Stimulated activated CD8-positive, alpha-beta memory T cell treated with anti-CD3 and anti-CD28 coated beads, Interleukin-15, amount 100 ng/mL, for 1 hour (primary cell): ENCODE data around the gene SLC1A2.

Source experiments
- DNase-seq: peaks from one replicate; pipeline ENCODE4 v3.0.0-alpha.2; 2020; ENCODE audit warnings: low read depth

Gene SLC1A2

DNA sequence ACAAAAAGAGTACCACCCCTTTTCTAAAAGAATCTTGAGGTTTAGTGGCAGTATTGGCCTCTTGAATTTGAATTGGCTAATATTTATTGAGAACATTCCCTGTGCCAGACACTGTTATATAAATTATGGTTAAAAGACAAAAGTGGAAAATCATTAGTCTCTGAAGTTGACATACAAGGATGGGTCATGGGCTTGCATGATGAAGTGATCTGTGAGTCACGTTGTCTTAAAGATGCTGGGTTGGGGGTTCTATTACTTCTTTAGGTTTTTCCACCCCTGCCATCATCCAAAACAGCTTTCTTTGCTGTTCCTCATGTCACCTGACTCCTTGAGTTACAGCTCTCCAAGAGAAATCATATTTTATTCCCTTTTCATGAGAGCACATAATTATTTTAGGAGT lies 195.4 kb downstream of the SLC1A2 start:
- DNase-seq: no peak

DNA sequence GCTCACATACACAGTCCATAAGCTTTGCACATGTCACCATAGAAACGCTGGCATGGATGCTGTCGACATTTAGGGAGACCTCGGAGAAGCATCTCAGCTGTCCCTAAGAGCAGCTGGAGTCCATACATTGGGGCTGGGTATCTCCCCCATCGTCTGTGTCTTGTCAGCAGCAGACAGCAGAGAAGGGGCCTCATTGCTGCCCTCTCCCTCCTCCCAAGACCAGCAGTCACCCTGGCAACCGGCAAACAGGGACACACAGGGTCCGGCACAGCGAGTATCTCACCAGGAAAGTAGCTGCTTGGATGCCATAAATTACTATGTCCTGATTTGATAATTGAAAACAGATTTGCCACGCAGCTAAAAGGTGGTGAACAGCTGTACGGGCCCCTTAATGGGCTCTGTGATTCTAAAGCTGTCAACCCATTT lies 196.0 kb downstream of the SLC1A2 start:
- no peak for DNase-seq

DNA sequence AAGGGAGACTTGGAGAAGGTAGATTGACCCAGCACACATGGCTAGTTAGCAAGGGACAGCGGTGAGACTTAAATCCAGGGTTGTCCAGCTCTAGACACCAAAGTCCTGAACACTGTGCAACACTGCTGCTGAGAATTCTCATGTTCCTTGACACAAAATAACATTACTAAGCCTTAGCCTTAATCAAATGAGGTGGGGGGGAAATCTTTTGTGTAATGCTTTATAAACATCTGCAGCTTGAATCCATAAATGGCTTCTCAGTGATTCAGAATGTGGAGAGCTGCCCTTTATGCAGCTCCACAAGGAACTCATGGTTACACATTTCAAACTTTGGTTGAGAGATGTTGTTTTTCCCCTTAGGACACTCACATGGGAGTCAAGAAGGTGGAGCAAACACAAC lies 200.4 kb downstream of the SLC1A2 start:
- DNase-seq: no peak

DNA sequence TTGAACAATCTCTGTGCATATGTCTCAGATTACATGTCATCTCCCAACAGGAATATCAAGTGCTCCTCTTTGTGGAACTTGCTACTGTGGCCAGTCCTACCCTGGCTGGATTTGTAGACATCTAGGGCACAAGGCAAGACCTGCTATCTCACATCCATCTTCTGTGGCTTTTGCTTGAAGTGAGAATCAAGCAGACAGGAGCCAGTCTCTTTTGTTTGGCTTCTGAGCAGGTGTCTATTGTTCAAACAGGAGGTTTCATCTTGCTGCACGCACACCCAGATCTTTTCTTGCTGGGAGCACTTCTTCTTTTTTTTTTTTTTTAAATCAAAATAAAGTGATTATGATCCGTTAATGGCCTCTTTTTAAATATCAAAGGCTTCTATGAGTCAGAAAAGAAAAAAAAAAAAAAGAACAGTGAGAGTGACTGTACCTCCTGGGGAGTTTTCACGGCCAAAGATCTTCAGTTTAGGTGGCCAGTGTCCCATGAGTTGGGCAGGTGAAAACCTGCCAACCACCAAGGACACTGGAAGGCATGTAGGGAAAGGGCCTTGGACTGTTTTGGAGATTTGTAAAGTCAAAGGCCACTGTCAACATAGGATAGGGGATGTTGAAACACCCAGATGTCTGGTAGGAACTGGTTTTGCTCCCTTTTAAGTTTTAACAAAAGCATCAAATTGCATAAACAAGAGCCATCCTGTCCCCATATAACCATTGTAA lies 202.2 kb downstream of the SLC1A2 start:
- DNase-seq: no peak

DNA sequence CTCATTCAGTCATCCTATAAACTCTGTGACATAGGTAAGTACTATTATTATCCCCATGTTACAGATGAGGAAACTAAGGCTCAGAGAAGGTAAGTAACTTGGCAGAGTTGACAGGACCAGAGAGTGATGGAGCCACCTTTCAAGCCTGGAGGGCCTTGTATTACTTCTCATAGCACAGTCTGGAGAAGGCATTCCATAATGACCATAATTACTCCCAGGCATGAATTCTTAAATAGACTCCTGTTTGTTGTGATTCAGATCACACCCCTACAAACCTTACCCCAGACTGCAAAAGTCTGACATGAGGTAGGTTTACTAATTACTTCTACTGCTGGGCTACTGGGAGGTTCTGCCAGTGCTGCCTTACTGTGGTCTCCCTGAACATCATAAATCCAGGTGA lies 203.4 kb downstream of the SLC1A2 start:
- no peak for DNase-seq

DNA sequence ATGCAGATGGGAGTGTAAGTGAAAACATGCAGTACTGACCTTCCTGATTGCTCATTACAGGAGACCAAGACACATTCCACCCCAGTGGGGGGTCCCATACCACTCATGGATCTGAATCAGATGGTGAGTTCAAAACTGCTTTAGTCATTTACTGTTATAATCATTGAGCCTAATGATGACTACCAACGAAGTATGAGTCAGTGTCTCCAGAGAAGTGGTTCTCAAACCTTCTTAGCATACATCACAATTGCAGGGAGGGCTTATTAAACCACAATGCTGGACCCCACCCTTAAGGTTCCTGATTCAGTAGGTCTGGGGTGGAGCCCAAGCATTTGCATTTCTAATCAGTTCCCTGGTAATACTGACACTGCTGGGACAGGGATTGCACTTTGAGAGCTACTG lies 204.6 kb downstream of the SLC1A2 start:
- DNase-seq: no peak

DNA sequence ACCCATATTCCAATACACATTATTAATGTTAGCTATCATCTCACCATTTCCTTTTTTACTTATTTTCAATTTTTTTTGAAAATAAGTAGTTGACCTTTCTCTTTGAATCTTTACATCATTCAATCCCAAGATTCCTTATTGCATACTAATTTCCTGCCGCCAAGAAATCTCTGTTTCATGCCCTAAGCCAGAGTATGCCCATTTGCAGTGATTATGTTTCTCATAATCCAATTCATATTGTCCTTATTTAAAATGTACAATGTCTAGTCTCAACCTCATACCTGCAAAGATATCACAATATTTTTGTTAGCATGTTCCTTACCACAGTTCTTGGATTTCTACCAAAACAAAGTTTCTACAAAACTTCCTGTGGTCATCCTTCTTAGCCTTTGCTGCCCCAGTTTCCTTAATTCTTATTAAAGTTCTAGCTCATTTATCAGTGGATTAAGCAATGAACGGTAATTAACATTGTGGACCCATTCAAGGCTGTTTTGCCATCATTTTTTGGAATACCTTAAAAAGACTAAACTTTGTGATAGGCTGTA lies 205.1 kb downstream of the SLC1A2 start:
- no peak for DNase-seq

DNA sequence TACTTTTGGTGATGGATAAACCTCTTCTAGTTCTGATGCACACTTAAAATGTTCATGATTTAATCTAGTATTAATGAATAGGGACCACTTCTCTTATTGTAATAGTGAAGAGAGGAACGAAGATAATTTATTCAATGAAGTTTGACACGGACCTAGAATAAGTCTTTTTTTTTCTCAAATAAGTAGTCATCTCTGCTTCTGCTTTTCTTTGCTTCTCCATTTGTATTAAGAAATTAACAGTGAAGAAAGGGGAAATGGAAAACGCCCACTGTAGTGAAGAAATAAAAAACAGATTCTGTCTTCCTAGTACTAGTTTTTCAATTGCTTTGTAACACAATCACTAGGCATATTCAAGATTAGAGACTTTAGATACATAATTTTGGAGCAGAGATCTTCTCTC lies 207.4 kb downstream of the SLC1A2 start:
- no peak for DNase-seq

DNA sequence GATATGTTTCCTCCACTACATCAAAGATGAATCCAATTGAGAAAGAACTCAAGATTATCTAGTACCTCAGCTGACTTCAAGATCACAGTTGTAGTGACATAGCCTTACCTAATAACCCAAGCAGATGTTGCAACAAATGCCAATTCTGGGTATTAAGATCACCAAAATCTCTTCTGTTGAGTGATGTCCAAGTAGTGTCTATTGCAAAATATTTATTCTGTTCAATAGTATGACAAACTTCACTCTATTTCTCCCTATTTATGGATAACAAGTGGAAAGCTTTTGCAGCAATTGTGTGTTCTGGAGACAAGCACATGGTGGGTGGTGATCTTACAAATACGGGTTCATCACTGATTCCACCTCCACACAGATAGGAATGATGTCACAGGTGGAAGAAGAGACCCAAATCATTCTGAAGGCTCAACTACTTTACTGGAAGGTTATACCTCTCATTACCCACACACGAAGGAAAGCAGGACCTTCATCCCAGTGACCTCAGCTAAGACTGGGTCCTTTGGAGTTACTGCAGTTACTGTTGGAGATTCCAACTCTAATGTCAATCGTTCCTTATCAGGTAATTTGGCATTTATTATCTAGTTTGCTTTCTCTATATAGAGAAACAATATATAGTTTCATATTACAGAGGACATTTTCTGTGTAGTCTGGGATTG lies 208.3 kb downstream of the SLC1A2 start:
- DNase-seq: no peak

DNA sequence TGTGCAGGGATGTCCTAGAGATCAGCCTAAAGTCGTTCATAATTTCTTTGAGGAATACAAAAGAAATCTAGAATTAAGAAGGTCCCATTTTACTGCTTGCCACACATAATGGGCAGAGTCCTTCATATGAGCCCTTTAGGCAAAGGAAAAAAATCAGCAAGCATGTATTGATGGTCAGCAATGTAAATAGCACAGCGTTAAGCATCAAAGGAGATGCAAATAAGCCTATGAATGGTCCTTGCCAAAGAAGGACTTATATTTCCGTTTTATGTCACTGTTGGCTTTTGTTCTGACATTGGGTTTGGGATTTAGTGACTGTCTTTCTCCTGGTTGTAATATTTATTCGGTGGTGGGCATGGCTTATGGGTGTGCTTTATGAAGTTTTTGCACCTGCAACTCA lies 210.6 kb downstream of the SLC1A2 start:
- DNase-seq: no peak

DNA sequence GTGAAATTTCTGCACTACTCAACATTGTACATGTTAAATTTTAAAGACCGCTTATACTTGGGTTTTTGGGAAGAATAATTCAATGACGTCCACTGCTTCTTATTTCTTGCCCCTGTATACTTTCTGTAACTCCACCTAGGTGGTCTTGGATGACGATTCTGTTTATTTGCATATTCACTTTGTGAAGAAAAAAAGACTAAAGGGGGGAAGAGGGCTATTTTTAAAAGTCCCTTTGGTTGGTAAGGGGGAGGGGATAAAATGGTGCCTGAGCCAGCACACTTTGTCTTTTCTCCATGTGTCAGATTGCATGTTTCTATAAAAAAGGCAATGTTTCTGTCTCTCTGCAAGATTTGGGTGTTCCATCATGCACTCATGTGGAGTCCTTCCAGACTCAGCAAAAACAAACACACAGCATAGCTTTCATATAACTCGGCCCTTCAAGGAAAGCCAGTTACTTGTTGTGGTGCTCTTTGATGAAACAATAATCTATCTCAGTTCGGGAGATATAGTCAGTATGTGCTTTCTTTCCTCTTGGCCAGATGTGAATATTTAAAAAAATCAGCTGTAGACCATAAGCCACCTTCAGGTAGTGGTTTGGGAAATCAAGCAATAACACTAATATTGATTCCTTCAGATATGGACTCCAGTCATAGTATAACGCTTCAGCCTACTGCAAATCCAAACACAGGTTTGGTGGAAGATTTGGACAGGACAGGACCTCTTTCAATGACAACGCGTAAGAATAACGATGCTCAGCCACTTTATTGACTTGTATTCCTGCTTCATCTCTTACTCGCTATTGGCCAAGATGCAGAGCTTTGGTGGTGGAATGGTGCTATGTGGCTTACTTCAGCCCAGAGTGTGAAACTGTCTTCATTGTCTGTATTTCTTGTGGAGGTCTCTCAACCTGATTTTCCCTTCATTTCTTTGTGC lies 211.6 kb downstream of the SLC1A2 start:
- DNase-seq: no peak

DNA sequence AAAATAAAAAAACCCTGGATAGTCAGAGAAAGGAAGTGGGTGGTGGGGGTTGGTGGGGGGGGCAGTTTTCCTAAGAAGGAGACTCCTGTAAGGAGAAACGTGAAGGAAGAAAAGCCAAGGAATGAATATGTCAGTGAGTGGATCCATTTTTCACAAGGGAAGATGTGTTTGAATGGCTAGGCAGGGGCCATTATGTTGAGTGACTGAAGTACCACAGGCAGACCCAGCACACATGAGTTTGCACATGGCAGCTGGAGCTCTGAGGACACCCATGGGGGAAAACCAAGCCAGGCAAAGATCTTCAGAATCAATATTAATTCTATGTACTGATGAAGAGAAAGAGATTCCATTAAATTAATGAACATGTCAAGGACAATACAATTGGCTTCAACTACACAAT lies 212.7 kb downstream of the SLC1A2 start:
- no peak for DNase-seq

DNA sequence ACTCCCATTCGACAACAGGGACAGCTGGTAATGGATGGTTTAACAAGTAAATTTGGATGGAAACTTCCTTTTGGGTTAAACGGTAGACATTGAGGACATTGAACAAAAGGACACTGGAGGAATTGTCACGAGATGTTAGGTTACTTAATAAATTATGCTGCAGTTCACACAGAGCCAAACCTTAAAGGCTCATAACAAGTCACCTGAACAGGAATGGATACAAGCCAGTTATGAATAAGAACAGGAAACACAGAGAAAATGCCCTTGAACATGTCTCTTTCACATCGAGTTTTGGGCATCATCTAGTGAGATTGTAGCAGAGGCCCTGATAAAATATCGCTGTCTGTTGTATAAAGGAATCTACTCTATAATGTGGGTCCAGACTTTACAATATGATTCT lies 214.7 kb downstream of the SLC1A2 start:
- no peak for DNase-seq
